GM19099 (cell line): ENCODE results near the gene CCDC194.
A peak's percentile ranks its signal among the peaks of the same experiment; 100 is the strongest.

ENCODE experiments used
- POLR2A ChIP-seq: IDR thresholded peaks from 3 replicates; pipeline ENCODE4 v1.6.1; 2011; ENCODE audit warnings: low read depth; ENCODE audit not compliant: insufficient read length; ENCODE audit errors: extremely low read depth

The CCDC194 gene

DNA sequence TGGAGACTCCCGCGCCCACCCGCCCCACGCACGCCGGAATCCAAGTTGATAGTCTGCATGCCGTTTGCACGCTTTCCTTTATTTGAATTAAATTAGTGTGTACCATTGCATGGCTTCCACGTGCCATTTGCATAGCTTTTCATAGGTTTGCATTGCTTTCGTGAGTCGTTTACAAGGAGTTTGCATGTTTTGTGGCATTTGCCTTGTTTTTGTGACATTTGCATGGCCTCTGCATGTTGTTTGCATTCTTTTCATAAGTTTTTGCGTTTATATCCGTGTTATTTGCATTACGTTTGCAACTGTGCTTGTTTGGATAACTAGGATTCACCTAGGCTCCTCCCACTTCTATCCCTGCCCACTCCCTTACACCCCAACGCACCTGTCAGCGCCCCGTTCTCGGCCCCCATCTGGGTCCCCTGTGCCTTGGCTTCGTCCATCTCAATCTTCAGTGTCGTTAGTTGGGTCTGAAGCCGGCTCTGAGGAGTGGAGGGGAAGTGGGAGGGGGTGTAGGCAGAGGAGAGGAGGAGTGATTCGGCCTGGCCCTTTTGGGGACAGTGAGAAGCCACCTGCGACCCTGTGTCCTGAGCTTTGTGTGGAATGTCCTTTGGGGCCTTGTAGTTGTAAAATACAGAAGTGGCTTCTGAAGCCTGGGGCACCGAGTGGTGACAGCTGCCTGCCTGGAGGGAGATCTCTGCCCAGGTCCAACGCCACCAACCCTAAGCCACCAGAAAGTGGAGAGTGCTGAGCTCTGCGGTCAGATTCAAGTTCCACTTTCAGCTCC is 2.4 kb downstream of the CCDC194 start:
- TF ChIP-seq POLR2A, result peak; percentile 9

DNA sequence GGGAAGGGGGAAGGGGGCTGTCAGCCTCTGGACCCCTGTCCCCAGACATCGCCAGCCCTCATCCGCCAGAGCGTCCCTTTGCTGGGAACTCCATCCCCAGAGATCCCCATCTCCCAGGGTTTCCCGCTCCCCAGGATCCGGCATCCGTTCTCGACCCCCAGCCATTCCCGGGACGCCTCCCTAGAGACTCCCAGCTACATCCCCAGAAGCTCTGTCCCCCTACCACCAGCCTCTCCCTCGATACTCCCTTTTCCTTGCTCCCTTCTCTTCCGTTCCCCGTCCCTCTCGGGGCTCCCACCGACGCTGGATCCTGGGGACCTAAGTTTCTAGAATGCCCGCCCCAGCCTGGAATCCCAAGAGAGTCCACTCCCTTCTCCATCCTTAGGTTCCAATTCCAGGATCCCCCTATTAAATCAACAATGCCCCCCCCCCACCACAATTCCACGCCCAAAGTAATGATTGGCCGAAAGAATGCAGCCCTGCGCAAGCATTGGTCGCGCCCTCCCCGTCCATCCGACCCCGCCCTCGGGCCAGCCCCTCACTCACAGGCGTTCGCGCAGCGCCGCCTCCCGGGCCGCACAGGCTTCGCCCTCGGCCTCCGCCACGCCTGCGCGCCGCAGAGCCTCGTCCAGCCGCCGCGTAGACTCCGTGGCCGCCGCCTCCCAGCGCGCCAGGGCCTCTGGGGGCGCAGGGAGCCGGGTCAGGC is 3.2 kb downstream of the CCDC194 start:
- peak; percentile 36 for TF ChIP-seq POLR2A

- no peak for TF ChIP-seq POLR2A
Measured at GRCh38 chr19:17389957-17390664, 3.9 kb downstream of the CCDC194 start.

- TF ChIP-seq POLR2A, result no peak
Measured at GRCh38 chr19:17389288-17389687, 4.7 kb downstream of the CCDC194 start.

- no peak for TF ChIP-seq POLR2A
Measured at GRCh38 chr19:17385878-17386611, 8.0 kb downstream of the CCDC194 start.

DNA sequence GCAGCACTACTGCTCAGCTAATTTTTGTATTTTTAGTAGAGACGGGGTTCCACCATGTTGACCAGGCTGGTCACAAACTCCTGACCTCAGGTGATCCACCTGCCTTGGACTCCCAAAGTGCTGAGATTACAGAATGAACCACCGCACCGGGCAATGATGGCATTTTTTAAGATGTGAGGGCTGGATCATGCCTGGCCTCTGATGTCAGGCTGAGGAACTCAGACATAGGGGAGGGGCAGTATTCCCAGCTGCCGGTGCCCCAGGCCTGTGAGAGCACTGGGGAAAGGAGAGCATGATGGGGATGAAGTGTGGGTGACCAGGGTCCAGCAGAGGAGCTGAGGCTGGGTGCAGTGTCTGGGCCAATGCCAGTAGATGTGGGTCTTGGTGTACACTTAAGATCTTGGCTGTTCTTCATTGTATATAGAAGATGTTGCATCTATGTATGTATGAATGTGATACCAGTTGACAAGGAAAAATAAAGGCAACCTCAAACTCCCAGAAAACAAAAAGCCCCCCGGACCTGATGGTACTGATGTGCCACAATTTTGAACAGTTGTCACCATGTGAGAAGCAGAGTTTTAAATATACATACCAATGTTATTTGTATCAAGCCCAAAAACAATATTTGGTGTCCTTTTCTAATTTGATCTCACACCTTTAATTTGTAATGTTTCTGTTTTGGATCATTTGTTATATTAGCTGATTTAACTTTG is 13.4 kb downstream of the CCDC194 start:
- TF ChIP-seq POLR2A, result no peak

GRCh38 chr19:17379221-17379631 is 14.8 kb downstream of the CCDC194 start:
- no peak for TF ChIP-seq POLR2A

GRCh38 chr19:17378271-17378670 is 15.7 kb downstream of the CCDC194 start:
- TF ChIP-seq POLR2A, result no peak

- no peak for TF ChIP-seq POLR2A
Measured at GRCh38 chr19:17376935-17377600, 16.9 kb downstream of the CCDC194 start, which contains the start of gene PLVAP. Gene PLVAP (minus strand): TSS chr19:17377342. CDS start chr19:17377288, 54 bp downstream.

DNA sequence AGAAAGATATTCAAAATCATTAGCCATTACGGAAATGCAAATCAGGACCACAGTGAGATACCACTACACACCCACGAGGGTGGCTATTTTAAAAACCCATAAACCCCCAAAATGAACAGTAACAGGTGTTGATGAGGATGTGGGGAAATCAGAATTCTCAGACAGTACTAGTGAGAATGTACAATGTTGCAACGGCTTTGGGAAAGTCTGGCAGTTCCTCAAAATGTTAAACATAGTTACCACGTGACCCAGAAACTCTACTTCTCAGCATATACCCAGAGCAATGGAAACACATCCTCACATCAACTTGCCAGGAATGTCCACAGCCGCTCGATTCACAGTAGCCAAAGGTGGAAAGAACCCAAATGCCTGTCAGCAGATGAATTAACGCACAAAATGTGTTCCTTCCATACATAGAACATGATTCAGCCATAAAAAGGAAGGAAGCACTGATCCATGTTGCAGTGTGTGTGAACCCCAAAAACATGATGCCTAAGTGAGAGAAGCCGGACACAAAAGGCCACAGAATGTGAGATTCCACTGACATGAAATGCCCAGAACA is 23.9 kb downstream of the CCDC194 start:
- peak; percentile 28 for TF ChIP-seq POLR2A

DNA sequence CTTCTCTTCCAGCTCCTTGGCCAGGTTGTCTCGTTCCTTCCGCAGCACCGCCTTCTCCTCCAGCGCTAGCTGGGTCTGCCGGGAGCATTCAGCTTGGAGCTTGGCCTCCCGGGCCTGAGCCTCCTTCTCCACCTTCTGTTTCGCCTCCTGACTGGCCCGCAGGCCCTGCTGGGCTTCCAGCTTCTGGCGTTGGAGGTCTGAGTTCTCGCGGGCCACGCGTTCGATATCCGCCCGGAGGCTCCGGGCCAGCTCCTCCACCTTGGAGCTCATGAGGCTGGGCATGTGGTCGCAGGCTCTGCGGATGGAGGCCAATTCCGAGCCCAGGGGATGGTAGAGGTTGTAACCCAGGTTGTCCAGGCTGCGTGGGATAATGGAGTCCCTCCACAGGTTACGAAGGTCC is 28.6 kb downstream of the CCDC194 start:
- no peak for TF ChIP-seq POLR2A

GRCh38 chr19:17359905-17360800 is 33.8 kb downstream of the CCDC194 start:
- no peak for TF ChIP-seq POLR2A
